ENCODE results near the gene PROB1.
"Not testable (repeated sequence)": the region's sequence is repeated elsewhere in the genome, so short reads cannot be mapped to it uniquely, and the experiment has no call there.

PROB1 gene

DNA sequence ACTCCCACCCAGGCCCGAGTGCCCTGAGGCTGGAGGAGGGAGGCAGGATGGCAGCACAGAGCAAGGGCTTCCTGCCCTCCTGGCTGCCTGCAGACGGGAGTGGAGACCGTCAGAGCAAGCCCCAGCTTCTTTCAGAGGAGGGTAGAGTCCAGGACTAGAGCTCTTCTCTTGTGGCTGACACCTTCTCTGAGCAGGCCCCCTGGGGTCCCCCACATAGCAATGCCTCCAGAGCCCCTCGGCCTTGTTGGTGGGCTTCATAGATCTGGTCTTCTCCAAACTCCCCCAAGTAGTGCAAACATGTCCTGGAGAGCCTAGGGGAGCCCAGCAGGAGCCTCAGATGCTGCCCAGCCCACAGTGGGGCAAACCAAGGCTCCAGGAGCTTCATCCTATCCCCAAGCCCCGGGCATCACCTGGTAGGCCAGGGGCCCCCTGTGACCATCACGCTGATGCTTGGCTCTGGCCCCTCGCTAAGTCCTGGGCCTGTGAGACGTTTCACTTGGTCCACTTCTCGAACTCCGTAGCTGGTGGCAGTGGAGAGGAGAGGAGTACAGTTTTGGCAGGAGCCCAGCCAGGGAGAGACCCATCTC is 7.2 kb downstream of the PROB1 start:
- ATAC-seq, result no peak
- no peak for TF ChIP-seq BACH2 (CRISPR knock-in tag; IDR thresholded peaks at IDR 0.05; ENCODE audit: borderline replicate concordance)
- no peak for TF ChIP-seq GLIS3 (CRISPR knock-in tag; IDR thresholded peaks at IDR 0.05)
- no peak for TF ChIP-seq ESRRG (CRISPR knock-in tag; IDR thresholded peaks at IDR 0.05)

DNA sequence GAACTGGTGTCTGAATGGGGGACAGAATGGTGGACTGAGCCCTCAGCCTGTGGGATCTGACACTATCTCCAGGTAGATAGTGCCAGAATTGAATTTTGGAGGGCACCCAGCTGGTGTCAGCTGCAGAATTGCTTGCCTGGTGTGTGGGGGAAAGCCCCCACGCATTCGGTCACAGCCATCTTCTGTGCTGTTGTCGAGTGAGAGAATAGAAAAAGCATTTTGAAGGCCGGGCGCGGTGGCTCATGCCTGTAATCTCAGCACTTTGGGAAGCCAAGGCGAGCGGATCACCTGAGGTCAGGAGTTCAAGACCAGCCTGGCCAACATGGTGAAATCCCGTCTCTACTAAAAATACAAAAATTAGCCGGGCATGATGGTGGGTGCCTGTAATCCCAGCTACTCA is 7.9 kb downstream of the PROB1 start:
- ATAC-seq, result not testable (repeated sequence)

DNA sequence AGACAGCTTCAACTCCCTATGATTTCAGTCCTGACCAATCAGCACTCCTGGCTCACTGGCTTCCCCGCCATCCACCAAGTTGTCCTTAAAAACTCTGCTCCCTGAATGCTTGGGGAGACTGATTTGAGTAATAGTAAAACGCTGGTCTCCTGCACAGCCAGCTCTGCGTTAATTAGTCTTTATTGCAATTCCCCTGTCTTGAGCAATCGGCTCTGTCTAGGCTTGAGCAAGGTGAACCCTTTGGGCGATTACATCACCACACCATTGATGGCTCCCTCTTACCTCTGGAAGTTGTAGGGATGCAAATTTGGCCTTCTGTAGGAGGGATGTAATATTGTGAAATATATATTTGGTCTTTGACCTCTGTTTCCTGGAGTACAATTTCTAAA is 8.9 kb downstream of the PROB1 start:
- no peak for ATAC-seq
- no peak for TF ChIP-seq ESRRG (CRISPR knock-in tag; IDR thresholded peaks at IDR 0.05)
- TF ChIP-seq ZC3H10 (CRISPR knock-in tag; IDR thresholded peaks at IDR 0.05), result no peak
- no peak for TF ChIP-seq CSDC2 (CRISPR knock-in tag; IDR thresholded peaks at IDR 0.05)
- no peak for TF ChIP-seq PPARA (CRISPR knock-in tag; IDR thresholded peaks at IDR 0.05; ENCODE audit: borderline replicate concordance)
- TF ChIP-seq ZFP30 (CRISPR knock-in tag; IDR thresholded peaks at IDR 0.05), result no peak
- TF ChIP-seq OSR1 (CRISPR knock-in tag; IDR thresholded peaks at IDR 0.05), result no peak
- no peak for TF ChIP-seq RARB (CRISPR knock-in tag; IDR thresholded peaks at IDR 0.05)
- TF ChIP-seq ZFP3 (CRISPR knock-in tag; IDR thresholded peaks at IDR 0.05), result no peak
- no peak for TF ChIP-seq ZNF565 (CRISPR knock-in tag; conservative IDR thresholded peaks at IDR 0.05; ENCODE audit: low read depth)
- TF ChIP-seq, protein P1, sequence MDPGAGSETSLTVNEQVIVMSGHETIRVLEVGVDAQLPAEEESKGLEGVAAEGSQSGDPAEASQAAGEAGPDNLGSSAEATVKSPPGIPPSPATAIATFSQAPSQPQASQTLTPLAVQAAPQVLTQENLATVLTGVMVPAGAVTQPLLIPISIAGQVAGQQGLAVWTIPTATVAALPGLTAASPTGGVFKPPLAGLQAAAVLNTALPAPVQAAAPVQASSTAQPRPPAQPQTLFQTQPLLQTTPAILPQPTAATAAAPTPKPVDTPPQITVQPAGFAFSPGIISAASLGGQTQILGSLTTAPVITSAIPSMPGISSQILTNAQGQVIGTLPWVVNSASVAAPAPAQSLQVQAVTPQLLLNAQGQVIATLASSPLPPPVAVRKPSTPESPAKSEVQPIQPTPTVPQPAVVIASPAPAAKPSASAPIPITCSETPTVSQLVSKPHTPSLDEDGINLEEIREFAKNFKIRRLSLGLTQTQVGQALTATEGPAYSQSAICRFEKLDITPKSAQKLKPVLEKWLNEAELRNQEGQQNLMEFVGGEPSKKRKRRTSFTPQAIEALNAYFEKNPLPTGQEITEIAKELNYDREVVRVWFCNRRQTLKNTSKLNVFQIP (CRISPR knock-in tag; IDR thresholded peaks at IDR 0.05; ENCODE audit: borderline replicate concordance, low read depth), result no peak
- TF ChIP-seq, protein P2, sequence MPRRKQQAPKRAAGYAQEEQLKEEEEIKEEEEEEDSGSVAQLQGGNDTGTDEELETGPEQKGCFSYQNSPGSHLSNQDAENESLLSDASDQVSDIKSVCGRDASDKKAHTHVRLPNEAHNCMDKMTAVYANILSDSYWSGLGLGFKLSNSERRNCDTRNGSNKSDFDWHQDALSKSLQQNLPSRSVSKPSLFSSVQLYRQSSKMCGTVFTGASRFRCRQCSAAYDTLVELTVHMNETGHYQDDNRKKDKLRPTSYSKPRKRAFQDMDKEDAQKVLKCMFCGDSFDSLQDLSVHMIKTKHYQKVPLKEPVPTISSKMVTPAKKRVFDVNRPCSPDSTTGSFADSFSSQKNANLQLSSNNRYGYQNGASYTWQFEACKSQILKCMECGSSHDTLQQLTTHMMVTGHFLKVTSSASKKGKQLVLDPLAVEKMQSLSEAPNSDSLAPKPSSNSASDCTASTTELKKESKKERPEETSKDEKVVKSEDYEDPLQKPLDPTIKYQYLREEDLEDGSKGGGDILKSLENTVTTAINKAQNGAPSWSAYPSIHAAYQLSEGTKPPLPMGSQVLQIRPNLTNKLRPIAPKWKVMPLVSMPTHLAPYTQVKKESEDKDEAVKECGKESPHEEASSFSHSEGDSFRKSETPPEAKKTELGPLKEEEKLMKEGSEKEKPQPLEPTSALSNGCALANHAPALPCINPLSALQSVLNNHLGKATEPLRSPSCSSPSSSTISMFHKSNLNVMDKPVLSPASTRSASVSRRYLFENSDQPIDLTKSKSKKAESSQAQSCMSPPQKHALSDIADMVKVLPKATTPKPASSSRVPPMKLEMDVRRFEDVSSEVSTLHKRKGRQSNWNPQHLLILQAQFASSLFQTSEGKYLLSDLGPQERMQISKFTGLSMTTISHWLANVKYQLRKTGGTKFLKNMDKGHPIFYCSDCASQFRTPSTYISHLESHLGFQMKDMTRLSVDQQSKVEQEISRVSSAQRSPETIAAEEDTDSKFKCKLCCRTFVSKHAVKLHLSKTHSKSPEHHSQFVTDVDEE (CRISPR knock-in tag; IDR thresholded peaks at IDR 0.05), result no peak
- TF ChIP-seq TOX (CRISPR knock-in tag; IDR thresholded peaks at IDR 0.05; ENCODE audit: borderline replicate concordance), result no peak
- no peak for TF ChIP-seq BACH2 (CRISPR knock-in tag; IDR thresholded peaks at IDR 0.05; ENCODE audit: borderline replicate concordance)
- TF ChIP-seq, protein P3, sequence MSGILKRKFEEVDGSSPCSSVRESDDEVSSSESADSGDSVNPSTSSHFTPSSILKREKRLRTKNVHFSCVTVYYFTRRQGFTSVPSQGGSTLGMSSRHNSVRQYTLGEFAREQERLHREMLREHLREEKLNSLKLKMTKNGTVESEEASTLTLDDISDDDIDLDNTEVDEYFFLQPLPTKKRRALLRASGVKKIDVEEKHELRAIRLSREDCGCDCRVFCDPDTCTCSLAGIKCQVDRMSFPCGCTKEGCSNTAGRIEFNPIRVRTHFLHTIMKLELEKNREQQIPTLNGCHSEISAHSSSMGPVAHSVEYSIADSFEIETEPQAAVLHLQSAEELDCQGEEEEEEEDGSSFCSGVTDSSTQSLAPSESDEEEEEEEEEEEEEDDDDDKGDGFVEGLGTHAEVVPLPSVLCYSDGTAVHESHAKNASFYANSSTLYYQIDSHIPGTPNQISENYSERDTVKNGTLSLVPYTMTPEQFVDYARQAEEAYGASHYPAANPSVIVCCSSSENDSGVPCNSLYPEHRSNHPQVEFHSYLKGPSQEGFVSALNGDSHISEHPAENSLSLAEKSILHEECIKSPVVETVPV (CRISPR knock-in tag; IDR thresholded peaks at IDR 0.05), result no peak
- TF ChIP-seq TCF4 (CRISPR knock-in tag; IDR thresholded peaks at IDR 0.05; ENCODE audit: borderline replicate concordance), result no peak
- TF ChIP-seq, protein P4, sequence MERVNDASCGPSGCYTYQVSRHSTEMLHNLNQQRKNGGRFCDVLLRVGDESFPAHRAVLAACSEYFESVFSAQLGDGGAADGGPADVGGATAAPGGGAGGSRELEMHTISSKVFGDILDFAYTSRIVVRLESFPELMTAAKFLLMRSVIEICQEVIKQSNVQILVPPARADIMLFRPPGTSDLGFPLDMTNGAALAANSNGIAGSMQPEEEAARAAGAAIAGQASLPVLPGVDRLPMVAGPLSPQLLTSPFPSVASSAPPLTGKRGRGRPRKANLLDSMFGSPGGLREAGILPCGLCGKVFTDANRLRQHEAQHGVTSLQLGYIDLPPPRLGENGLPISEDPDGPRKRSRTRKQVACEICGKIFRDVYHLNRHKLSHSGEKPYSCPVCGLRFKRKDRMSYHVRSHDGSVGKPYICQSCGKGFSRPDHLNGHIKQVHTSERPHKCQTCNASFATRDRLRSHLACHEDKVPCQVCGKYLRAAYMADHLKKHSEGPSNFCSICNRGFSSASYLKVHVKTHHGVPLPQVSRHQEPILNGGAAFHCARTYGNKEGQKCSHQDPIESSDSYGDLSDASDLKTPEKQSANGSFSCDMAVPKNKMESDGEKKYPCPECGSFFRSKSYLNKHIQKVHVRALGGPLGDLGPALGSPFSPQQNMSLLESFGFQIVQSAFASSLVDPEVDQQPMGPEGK (CRISPR knock-in tag; IDR thresholded peaks at IDR 0.05; ENCODE audit: borderline replicate concordance), result no peak
- no peak for TF ChIP-seq ARNTL (CRISPR knock-in tag; IDR thresholded peaks at IDR 0.05; ENCODE audit: borderline replicate concordance, low read depth)
- TF ChIP-seq ZNF8 (CRISPR knock-in tag; IDR thresholded peaks at IDR 0.05), result no peak

DNA sequence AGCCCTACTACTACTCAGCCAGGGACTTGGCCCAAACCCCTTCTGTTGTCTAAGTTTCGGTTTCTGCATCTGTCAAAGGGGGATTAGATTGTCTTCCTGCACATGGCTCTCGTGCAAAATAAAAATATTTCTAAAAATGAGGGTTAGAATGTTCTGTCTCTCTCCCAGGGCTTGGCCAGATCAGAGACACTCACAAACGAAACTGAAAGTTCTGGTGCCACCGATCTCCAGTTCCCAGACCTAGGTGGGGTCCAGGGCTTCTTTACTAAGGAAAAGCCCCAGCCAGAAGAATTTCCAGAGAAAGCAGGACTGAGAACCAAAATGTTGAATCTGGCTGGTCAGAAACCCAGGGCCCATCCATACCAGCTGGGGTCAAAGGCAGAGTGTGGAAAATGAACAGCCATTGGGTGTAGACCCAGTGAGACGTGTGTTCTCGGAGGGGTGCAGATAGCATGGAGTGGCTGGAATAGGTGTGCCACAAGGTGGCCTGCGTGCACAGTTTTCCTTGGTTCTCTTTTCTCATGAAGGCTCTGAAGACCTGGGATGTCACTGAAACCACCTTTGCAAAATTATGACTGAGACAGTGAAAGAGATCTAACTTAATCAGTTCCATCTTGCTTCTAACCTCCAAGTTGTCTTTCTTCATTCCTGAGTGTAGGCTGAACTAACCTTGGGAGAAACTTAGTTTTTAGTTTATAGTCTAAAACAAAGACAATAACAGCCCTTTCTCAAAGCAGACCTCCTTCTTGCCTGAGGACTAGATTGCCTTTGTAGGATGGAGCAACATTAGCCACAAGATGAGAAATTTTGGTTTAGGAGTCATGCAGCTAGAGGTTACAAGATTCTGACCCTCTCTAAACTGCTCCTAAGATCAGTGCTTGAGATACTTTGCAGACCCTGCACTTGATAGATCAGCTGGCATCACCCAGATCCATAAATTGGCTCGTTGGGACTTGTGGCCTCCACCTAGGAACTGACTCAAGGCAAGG is 9.5 kb downstream of the PROB1 start:
- no peak for ATAC-seq
- TF ChIP-seq ZNF8 (CRISPR knock-in tag; IDR thresholded peaks at IDR 0.05), result no peak
- TF ChIP-seq ZNF565 (CRISPR knock-in tag; conservative IDR thresholded peaks at IDR 0.05; ENCODE audit: low read depth), result no peak
- no peak for TF ChIP-seq RARB (CRISPR knock-in tag; IDR thresholded peaks at IDR 0.05)
- no peak for TF ChIP-seq GLIS3 (CRISPR knock-in tag; IDR thresholded peaks at IDR 0.05)
- TF ChIP-seq ESRRG (CRISPR knock-in tag; IDR thresholded peaks at IDR 0.05), result no peak
- no peak for TF ChIP-seq PPARA (CRISPR knock-in tag; IDR thresholded peaks at IDR 0.05; ENCODE audit: borderline replicate concordance)
- TF ChIP-seq, protein P5, sequence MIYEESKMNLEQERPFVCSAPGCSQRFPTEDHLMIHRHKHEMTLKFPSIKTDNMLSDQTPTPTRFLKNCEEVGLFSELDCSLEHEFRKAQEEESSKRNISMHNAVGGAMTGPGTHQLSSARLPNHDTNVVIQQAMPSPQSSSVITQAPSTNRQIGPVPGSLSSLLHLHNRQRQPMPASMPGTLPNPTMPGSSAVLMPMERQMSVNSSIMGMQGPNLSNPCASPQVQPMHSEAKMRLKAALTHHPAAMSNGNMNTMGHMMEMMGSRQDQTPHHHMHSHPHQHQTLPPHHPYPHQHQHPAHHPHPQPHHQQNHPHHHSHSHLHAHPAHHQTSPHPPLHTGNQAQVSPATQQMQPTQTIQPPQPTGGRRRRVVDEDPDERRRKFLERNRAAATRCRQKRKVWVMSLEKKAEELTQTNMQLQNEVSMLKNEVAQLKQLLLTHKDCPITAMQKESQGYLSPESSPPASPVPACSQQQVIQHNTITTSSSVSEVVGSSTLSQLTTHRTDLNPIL (CRISPR knock-in tag; IDR thresholded peaks at IDR 0.05; ENCODE audit: low read depth), result no peak
- no peak for TF ChIP-seq ISL1 (CRISPR knock-in tag; IDR thresholded peaks at IDR 0.05)
- TF ChIP-seq, protein P4 (CRISPR knock-in tag; IDR thresholded peaks at IDR 0.05; ENCODE audit: borderline replicate concordance), result no peak
- TF ChIP-seq ARNTL (CRISPR knock-in tag; IDR thresholded peaks at IDR 0.05; ENCODE audit: borderline replicate concordance, low read depth), result no peak

Data from SK-N-SH treated with all-trans-retinoic acid at 6 μM for 48 hours (cell line).